Airway epithelial cell (primary cell): ENCODE data around the gene PCDHB16. TPM values are rescaled to one million over a fixed set of nuclear protein-coding genes. Genes with fewer than 3 reads are reported as not detected.

ENCODE experiments used
- total RNA-seq: library from RNA; depleted of rRNA; stranded (reverse); fragments of >200 nt; gene quantifications from 2 replicates; pipeline ENCODE4 v1.2.3, GENCODE V29; 2015

The PCDHB16 gene
- total RNA-seq: 0.07 and 0.14 TPM in 2 replicates

DNA sequence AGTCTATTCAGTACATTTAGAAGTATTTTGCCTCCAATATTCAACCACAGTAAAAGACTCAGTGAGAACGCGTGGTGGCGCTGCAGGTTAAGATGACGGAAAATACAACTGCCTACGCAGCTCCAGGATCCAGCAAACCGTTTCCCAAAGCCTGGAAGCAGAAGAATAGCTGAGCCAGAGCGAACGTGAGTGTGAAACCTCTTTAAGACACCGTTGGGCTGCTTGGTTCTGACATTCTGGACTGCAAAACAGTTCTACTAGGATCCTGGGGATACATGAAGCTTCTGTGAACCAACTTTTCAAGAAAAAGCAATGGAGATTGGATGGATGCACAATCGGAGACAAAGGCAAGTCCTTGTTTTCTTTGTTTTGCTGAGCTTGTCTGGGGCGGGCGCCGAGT, at the start of gene PCDHB16:
Gene PCDHB16, plus strand, starts transcription at position 140 of the 400 bp plus-strand sequence. Its CDS starts 173 bp downstream, at position 313.

DNA sequence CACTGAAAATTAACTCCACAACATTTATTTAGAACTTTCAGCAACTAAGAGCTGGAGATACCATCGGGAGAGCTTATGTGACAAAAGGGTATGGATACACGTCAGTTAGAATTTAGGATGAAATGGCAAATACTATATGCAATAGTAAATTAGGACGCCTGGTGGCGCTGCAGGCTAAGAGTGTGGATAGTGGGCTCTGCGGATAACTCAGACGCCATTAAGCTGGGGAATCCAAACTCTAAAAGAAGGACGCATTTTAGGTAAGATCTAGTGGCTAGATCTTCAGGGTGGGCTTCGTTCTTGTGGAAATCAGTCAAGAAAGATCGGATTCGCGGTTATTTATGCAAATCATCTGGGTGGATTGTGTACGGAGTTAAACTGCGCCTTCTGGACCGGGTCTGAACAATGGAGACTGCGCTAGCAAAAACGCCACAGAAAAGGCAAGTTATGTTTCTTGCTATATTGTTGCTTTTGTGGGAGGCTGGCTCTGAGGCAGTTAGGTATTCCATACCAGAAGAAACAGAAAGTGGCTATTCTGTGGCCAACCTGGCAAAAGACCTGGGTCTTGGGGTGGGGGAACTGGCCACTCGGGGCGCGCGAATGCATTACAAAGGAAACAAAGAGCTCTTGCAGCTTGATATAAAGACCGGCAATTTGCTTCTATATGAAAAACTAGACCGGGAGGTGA, 47.0 kb upstream of the PCDHB16 start, which contains the start of gene PCDHB5:
Gene PCDHB5, plus strand, starts transcription at position 177 of the 688 bp plus-strand sequence. Its CDS starts 229 bp downstream, at position 406.

DNA sequence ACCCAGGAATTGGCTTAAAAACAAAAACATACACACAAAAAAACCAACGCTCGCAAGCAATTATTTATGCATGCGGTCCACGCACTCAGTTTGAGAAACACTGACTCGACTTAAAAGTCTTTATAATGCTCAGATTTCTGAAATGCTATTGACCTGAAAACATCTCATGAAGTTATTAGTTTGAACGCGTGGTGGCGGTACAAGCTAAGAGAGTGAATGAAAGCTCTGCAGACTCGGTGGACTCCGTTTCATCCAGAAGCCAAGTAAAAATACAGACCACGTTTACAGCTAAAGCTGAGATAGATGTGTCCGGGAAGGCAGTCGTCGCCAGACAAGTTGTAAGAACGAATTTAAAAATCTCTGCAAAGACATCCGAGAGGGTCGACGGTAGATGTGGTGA, 32.4 kb upstream of the PCDHB16 start, which contains the start of gene PCDHB6:
Gene PCDHB6, plus strand, starts transcription at position 246 of the 400 bp plus-strand sequence. CDS start 201 bp downstream, outside the sequence.

DNA sequence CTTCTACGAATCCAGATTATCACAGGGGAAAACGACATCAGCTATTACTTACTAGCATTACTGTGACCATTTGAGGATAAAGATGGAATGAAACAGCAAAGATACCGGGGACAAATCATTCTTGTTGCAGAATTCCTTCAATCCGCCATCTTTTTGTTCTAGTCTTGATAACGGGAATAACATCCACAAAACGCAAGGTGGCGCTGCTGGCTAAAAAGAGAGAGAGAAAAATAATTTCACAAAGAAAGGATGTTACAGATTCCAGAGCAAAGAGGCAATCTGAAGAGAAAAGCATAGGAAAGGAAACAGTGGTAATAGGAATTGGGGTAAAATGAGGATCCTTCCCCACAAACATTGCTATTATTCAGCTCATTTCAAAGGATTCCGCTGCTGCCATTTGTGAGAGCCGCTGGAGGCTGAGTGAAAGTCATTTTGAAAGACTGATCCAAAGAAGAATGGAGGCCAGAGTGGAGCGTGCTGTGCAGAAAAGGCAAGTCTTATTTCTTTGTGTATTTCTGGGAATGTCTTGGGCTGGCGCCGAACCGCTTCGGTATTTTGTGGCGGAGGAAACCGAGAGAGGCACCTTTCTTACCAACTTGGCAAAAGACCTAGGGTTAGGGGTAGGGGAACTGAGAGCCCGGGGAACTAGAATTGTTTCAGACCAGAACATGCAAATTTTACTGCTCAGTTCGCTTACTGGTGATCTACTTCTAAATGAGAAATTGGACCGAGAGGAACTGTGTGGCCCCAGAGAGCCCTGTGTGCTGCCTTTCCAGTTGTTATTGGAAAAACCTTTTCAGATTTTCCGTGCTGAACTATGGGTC, 9.6 kb upstream of the PCDHB16 start, which contains the start of gene PCDHB7:
Gene PCDHB7, plus strand, starts transcription at position 264 of the 824 bp plus-strand sequence. Its CDS starts 192 bp downstream, at position 456.

DNA sequence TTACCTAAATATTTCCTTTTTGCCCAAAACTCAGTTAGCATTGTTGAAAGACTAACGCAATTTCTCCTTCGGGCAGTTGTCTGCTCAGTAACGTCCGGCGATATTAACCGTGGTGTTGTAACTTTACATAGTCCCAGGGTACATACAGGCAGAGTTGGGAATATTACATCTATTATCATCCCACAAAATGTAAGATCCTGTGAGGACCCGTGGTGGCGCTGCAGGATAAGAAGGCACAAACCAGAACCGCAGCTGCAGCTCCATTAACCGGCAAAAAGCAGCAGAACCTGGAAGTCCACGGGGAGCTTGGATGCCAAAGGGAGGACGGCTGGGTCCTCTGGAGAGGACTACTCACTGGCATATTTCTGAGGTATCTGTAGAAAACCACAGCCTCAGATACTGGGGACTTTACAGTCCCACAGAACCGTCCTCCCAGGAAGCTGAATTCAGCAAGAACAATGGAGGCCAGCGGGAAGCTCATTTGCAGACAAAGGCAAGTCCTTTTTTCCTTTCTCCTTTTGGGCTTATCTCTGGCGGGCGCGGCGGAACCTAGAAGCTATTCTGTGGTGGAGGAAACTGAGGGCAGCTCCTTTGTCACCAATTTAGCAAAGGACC, 4.5 kb upstream of the PCDHB16 start, which contains the start of gene PCDHB8:
Gene PCDHB8, plus strand, starts transcription at position 214 of the 615 bp plus-strand sequence. Its CDS starts 245 bp downstream, at position 459.

DNA sequence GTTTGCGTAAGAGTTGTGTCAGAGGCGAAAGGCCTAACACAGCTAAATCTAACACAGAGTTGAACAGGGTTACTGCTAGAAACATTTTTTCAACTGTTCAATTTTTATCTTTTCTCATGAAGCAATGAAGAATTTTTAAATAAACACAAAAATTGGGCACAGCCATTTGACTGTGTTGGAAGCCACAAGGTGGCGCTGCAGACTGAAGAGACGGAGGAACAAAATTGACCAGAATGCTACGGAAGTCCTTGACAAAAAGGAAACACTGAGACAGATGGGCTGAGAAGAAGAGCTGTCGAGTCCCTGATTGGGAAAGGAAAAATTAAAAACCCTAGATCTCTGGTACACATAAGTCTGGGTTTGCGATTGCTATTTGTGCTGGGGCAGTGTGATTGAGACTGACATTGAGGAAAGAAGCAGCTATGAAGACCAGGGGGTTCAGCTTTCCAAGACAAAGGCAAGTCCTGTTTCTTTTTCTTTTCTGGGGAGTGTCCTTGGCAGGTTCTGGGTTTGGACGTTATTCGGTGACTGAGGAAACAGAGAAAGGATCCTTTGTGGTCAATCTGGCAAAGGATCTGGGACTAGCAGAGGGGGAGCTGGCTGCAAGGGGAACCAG, 4.8 kb downstream of the PCDHB16 start, which contains the start of gene PCDHB9:
Gene PCDHB9, plus strand, starts transcription at position 265 of the 616 bp plus-strand sequence. Its CDS starts 158 bp downstream, at position 423.

DNA sequence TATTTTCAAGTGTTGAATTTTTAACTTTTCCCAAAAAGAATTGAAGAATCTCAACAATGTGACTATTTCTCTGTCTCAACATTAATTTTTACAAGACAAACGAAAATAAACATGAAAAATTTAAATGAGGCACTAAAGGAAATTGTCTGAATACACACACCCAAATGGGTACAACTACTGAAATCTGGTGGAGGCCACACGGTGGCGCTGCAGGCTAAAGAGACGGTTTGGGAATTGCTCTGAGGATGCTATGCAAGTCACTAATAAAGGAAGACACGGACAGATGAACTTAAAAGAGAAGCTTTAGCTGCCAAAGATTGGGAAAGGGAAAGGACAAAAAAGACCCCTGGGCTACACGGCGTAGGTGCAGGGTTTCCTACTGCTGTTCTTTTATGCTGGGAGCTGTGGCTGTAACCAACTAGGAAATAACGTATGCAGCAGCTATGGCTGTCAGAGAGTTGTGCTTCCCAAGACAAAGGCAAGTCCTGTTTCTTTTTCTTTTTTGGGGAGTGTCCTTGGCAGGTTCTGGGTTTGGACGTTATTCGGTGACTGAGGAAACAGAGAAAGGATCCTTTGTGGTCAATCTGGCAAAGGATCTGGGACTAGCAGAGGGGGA, 10.0 kb downstream of the PCDHB16 start, which contains the start of gene PCDHB10:
Gene PCDHB10, plus strand, starts transcription at position 244 of the 616 bp plus-strand sequence. Its CDS starts 200 bp downstream, at position 444.

DNA sequence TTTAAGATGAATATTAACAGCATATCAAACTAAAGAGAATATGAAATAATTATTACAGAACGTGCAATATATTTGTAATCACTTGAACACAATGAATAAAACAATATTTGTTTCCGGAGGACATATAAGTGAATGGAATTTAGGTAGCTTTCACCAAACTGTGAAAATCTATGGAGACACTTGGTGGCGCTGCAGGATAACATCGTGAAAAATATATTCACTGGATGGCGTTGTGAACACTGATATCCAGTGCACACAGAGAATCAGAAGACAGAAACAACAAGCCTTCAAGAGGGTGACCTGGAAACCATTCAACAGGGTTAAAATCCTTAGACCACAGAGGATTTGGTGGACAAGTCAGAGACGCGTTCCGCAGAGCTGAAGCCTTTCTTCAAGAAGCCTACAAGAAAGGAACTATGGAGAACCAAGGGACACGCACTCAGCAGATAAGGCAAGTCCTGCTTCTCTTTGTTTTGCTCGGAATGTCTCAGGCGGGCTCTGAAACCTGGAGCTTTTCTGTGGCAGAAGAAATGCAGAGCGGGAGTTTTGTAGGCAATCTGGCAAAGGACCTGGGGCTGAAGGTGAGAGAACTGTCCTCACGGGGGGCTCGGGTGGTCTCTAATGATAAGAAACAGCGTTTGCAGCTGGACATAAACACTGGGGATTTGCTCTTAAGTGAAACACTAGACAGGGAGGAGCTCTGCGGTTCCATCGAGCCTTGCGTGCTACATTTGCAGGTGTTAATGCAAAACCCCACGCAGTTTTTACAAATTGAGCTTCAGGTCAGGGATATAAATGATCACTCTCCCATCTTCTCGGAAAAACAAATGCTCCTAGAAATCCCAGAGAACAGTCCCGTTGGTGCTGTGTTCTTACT, 17.4 kb downstream of the PCDHB16 start, which contains the start of gene PCDHB11:
Gene PCDHB11, plus strand, starts transcription at position 269 of the 877 bp plus-strand sequence. Its CDS starts 148 bp downstream, at position 417.

DNA sequence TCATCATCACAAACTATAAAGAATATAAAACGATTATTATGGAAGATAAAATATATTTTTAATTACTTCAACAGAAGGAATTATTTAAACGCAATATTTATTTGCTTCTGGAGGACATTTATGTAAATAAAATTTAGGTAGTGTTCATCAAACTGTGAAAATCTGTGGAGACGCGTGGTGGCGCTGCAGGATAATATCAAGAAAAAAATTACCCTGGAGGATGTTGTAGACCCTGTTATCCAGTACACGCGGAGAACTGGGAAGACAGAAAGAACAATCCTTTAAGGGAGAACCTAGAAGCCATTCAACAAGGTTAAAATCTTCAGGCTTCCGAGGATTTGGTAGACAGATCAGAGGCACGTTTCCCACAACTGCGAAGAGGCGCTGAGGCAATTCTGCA, 26.3 kb downstream of the PCDHB16 start, which contains the start of gene PCDHB12:
Gene PCDHB12, plus strand, starts transcription at position 242 of the 400 bp plus-strand sequence. CDS start 189 bp downstream, outside the sequence.

DNA sequence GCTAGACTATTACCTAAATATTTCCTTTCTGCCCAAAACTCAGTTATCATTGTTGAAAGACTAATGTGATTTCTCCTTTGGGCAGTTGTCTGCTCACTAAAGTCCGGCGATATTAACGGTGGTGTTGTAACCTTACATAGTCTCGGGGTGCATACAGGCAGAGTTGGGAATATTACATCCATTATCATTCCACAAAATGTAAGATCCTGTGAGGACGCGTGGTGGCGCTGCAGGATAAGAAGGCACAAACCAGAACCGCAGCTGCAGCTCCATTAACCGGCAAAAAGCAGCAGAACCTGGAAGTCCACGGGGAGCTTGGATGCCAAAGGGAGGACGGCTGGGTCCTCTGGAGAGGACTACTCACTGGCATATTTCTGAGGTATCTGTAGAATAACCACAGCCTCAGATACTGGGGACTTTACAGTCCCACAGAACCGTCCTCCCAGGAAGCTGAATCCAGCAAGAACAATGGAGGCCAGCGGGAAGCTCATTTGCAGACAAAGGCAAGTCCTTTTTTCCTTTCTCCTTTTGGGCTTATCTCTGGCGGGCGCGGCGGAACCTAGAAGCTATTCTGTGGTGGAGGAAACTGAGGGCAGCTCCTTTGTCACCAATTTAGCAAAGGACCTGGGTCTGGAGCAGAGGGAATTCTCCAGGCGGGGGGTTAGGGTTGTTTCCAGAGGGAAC, 31.6 kb downstream of the PCDHB16 start, which contains the start of gene PCDHB13:
Gene PCDHB13, plus strand, starts transcription at position 264 of the 684 bp plus-strand sequence. Its CDS starts 205 bp downstream, at position 469.

DNA sequence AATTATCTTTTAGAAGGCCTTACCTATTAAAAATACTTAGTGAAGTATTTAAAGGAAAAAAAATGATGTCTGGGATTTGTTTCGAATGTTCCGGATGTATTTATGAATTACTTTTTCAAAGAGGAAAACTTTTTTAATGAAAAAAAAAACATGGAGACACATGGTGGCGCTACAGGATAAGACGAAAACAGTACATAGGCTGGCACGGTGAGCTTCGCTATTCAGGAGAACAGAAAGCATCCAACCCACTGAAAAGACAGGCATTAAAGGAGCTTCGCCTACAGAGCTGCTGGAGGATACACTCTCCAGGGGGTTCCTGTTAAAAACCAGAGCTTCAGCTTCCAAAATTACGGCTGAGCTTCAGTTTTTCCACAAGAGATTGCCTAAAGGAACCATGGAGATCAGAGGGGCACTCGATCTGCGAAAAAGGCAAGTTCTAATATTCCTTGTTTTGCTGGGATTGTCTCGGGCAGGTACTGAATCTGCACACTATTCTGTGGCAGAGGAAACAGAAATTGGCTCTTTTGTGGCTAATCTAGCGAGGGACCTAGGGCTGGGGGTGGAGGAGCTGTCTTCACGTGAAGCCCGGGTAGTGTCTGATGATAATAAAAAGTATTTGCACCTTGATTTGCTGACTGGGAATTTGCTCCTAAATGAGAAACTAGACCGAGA, 41.1 kb downstream of the PCDHB16 start, which contains the start of gene PCDHB14:
Gene PCDHB14, plus strand, starts transcription at position 232 of the 672 bp plus-strand sequence. Its CDS starts 163 bp downstream, at position 395.

Other genes starting within 250 kb of the PCDHB16 start
- 0.42 and 1.1 TPM in 2 replicates for gene PCDHAC2, start 215.9 kb upstream of the PCDHB16 start, total RNA-seq
- not detected in 2 replicates for gene PCDHB1, start 131.0 kb upstream of the PCDHB16 start, total RNA-seq
- gene PCDHB2, start 87.8 kb upstream of the PCDHB16 start, total RNA-seq: 0.14 TPM in 1 of 2 replicates, not detected in the other
- 0.05 TPM in 1 of 2 replicates, not detected in the other for gene PCDHB3, start 81.9 kb upstream of the PCDHB16 start, total RNA-seq
- gene PCDHB4, start 60.6 kb upstream of the PCDHB16 start, total RNA-seq: not detected in 2 replicates
- gene PCDHB5, start 47.2 kb upstream of the PCDHB16 start, total RNA-seq: 0.63 TPM in 1 of 2 replicates, not detected in the other
- 0.14 TPM in 1 of 2 replicates, not detected in the other for gene PCDHB6, start 32.3 kb upstream of the PCDHB16 start, total RNA-seq
- gene PCDHB7, start 9.7 kb upstream of the PCDHB16 start, total RNA-seq: not detected in 2 replicates
- gene PCDHB8, start 4.6 kb upstream of the PCDHB16 start, total RNA-seq: 0.07 TPM in 1 of 2 replicates, not detected in the other
- gene PCDHB9, start 4.8 kb downstream of the PCDHB16 start, total RNA-seq: 0.07 TPM in 1 of 2 replicates, not detected in the other
- gene PCDHB10, start 10.0 kb downstream of the PCDHB16 start, total RNA-seq: 0.05 and 0.21 TPM in 2 replicates
- gene PCDHB11, start 17.2 kb downstream of the PCDHB16 start, total RNA-seq: 0.09 TPM in 1 of 2 replicates, not detected in the other
- gene PCDHB12, start 26.3 kb downstream of the PCDHB16 start, total RNA-seq: 0.05 and 0.07 TPM in 2 replicates
- gene PCDHB13, start 31.5 kb downstream of the PCDHB16 start, total RNA-seq: 0.09 and 0.14 TPM in 2 replicates
- 0.21 and 0.65 TPM in 2 replicates for gene PCDHB14, start 41.0 kb downstream of the PCDHB16 start, total RNA-seq
- gene PCDHB15, start 63.0 kb downstream of the PCDHB16 start, total RNA-seq: 0.07 and 0.28 TPM in 2 replicates
- not detected in 2 replicates for gene SLC25A2, start 121.7 kb downstream of the PCDHB16 start, total RNA-seq
- gene TAF7, start 138.4 kb downstream of the PCDHB16 start, total RNA-seq: 28.8 and 30.0 TPM in 2 replicates
- 0.28 TPM in 1 of 2 replicates, not detected in the other for gene PCDHGA1, start 148.1 kb downstream of the PCDHB16 start, total RNA-seq
- gene PCDHGA2, start 156.4 kb downstream of the PCDHB16 start, total RNA-seq: 0.42 and 0.79 TPM in 2 replicates
- 0.14 and 0.21 TPM in 2 replicates for gene PCDHGA3, start 161.4 kb downstream of the PCDHB16 start, total RNA-seq
- gene PCDHGB1, start 167.7 kb downstream of the PCDHB16 start, total RNA-seq: 0.07 TPM in 1 of 2 replicates, not detected in the other
- gene PCDHGA4, start 172.6 kb downstream of the PCDHB16 start, total RNA-seq: 0.23 and 0.63 TPM in 2 replicates
- gene PCDHGB2, start 177.6 kb downstream of the PCDHB16 start, total RNA-seq: 0.42 TPM in 1 of 2 replicates, not detected in the other
- 0.05 and 0.07 TPM in 2 replicates for gene PCDHGA5, start 181.8 kb downstream of the PCDHB16 start, total RNA-seq
- gene PCDHGB3, start 187.9 kb downstream of the PCDHB16 start, total RNA-seq: 0.35 and 0.46 TPM in 2 replicates
- 0.37 and 0.63 TPM in 2 replicates for gene PCDHGA6, start 191.5 kb downstream of the PCDHB16 start, total RNA-seq
- 0.92 and 1.2 TPM in 2 replicates for gene PCDHGA7, start 200.4 kb downstream of the PCDHB16 start, total RNA-seq
- gene PCDHGB4, start 205.3 kb downstream of the PCDHB16 start, total RNA-seq: 2.2 and 3.0 TPM in 2 replicates
- 0.35 and 0.51 TPM in 2 replicates for gene PCDHGA8, start 210.2 kb downstream of the PCDHB16 start, total RNA-seq
- 6.1 and 7.2 TPM in 2 replicates for gene PCDHGB5, start 215.6 kb downstream of the PCDHB16 start, total RNA-seq
- 1.2 and 1.8 TPM in 2 replicates for gene PCDHGA9, start 220.4 kb downstream of the PCDHB16 start, total RNA-seq
- gene PCDHGB6, start 225.6 kb downstream of the PCDHB16 start, total RNA-seq: 1.1 and 1.5 TPM in 2 replicates
- 4.7 and 6.2 TPM in 2 replicates for gene PCDHGA10, start 230.6 kb downstream of the PCDHB16 start, total RNA-seq
- 3.2 and 4.1 TPM in 2 replicates for gene PCDHGB7, start 235.3 kb downstream of the PCDHB16 start, total RNA-seq
- gene PCDHGA11, start 238.7 kb downstream of the PCDHB16 start, total RNA-seq: 3.3 and 5.2 TPM in 2 replicates
- gene PCDHGA12, start 248.1 kb downstream of the PCDHB16 start, total RNA-seq: 4.7 and 5.6 TPM in 2 replicates